B cell (primary cell): Measurements from ENCODE around the gene SLC4A5. TPM values are rescaled to one million over a fixed set of nuclear protein-coding genes. Genes with fewer than 3 reads are reported as not detected.

Experiments used
- ATAC-seq: fragments of 200-7000 bp; cut with Tn5 transposase; one replicate; pipeline ENCODE4 v1.10.0; 2021; ENCODE audit warnings: low read depth, mild to moderate bottlenecking, moderate number of reproducible peaks, moderate library complexity
- CTCF ChIA-PET: fragments of 350-600 bp; sonication (Branson Sonifier 250); formaldehyde crosslinking; loops from one replicate; lab custom pipeline; 2021; ENCODE audit warnings: antibody characterized with exemption, inconsistent platforms; lab: Charles Lee
- POLR2A ChIA-PET: fragments of 350-600 bp; sonication (Branson Sonifier 250); formaldehyde crosslinking; loops from one replicate; lab custom pipeline; 2021; ENCODE audit warnings: antibody characterized with exemption; lab: Charles Lee
- DNase-seq: peaks from one replicate; pipeline ENCODE4 v3.0.0; 2013
- H2AFZ ChIP-seq: 2 replicates; pipeline ENCODE4 v1.6.1; 2012; ENCODE audit warnings: mild to moderate bottlenecking, low read depth, low read length; ENCODE audit not compliant: insufficient read depth, poor library complexity, severe bottlenecking
- H3K27ac ChIP-seq, 2 donors: 1 replicate in 1 of 2; 2 replicates in 1 of 2; pipeline ENCODE4 v1.5.1; 2012 to 2013; ENCODE audit warnings: low read length in 2 of 2, mild to moderate bottlenecking in 2 of 2, moderate library complexity in 1 of 2
- H3K27me3 ChIP-seq, 4 experiments: fragments of 200-600 bp in 1 of 4; sonication (generic) in 1 of 4; replicated peaks in 1 of 4; 1 replicate in 2 of 4; 2 replicates in 2 of 4; pipeline versions ENCODE4 v1.6.1 to v1.7.0; 2013 to 2016; ENCODE audit warnings: low read length in 3 of 4, mild to moderate bottlenecking in 2 of 4, mixed read lengths in 1 of 4, moderate library complexity in 1 of 4; ENCODE audit not compliant: insufficient read depth in 4 of 4, control insufficient read depth in 3 of 4; ENCODE audit errors: control extremely low read depth in 1 of 4
- H3K36me3 ChIP-seq, 2 experiments: replicated peaks in 1 of 2; 1 replicate in 1 of 2; 2 replicates in 1 of 2; pipeline versions ENCODE4 v1.6.1 to v1.7.1; 2013; ENCODE audit warnings: low read length in 1 of 2; ENCODE audit not compliant: insufficient read depth in 2 of 2, control insufficient read depth in 1 of 2; ENCODE audit errors: control extremely low read depth in 1 of 2, extremely low read depth in 1 of 2
- H3K4me1 ChIP-seq, 2 donors: fragments of 200-600 bp in 1 of 2; sonication (generic) in 1 of 2; 1 replicate in 1 of 2; 2 replicates in 1 of 2; pipeline versions ENCODE4 v1.5.1 to v1.6.1; 2013 to 2017; ENCODE audit warnings: low read length in 2 of 2; ENCODE audit not compliant: control insufficient read depth in 2 of 2, insufficient read depth in 2 of 2
- H3K4me2 ChIP-seq: replicated peaks from 2 replicates; pipeline ENCODE3; 2012; ENCODE audit warnings: mild to moderate bottlenecking, low read depth, low read length; ENCODE audit not compliant: poor library complexity, severe bottlenecking
- H3K4me3 ChIP-seq, 5 experiments: fragments of 200-600 bp in 1 of 5; sonication (generic) in 1 of 5; 1 replicate in 3 of 5; 2 replicates in 2 of 5; pipeline versions ENCODE4 v1.5.1 to v1.7.0; 2011 to 2016; ENCODE audit warnings: low read length in 4 of 5, mild to moderate bottlenecking in 4 of 5, low read depth in 2 of 5, control low read depth in 1 of 5, moderate library complexity in 1 of 5; ENCODE audit not compliant: insufficient read depth in 1 of 5; ENCODE audit errors: control extremely low read depth in 1 of 5, extremely low read depth in 1 of 5
- H3K79me2 ChIP-seq: fragments of 200-600 bp; sonication (generic); one replicate; pipeline ENCODE4 v1.6.0; 2016; ENCODE audit warnings: low read length; ENCODE audit not compliant: control insufficient read depth, insufficient read depth
- H3K9ac ChIP-seq: fragments of 200-600 bp; sonication (generic); 2 replicates; pipeline ENCODE4 v1.6.1; 2017; ENCODE audit warnings: mild to moderate bottlenecking, low read length, moderate library complexity
- H3K9me3 ChIP-seq, 3 donors: one replicate each; pipeline versions ENCODE4 v1.6.1 to v1.7.1; 2013; ENCODE audit warnings: low read length in 2 of 3; ENCODE audit not compliant: control insufficient read depth in 2 of 3, insufficient read depth in 1 of 3; ENCODE audit errors: control extremely low read depth in 1 of 3
- H4K20me1 ChIP-seq: 2 replicates; pipeline ENCODE4 v1.6.0; 2012; ENCODE audit warnings: mild to moderate bottlenecking, low read length; ENCODE audit not compliant: insufficient read depth, control insufficient read depth, poor library complexity, severe bottlenecking
- H3K27ac Mint-ChIP-seq: one replicate; pipeline ENCODE4 v1.8.0; 2021; ENCODE audit warnings: mixed read lengths
- H3K27me3 Mint-ChIP-seq: one replicate; pipeline ENCODE4 v1.8.0; 2021; ENCODE audit warnings: mixed read lengths
- H3K4me1 Mint-ChIP-seq: one replicate; pipeline ENCODE4 v1.8.0; 2021; ENCODE audit warnings: mixed read lengths
- H3K4me3 Mint-ChIP-seq: one replicate; pipeline ENCODE4 v1.8.0; 2021; ENCODE audit warnings: mixed read lengths
- H3K9me3 Mint-ChIP-seq: one replicate; pipeline ENCODE4 v1.8.0; 2022; ENCODE audit warnings: mixed read lengths; ENCODE audit not compliant: insufficient read depth
- CTCF ChIP-seq: fragments of 200-600 bp; IDR thresholded peaks from one replicate; pipeline ENCODE4 v1.8.0; 2022; ENCODE audit warnings: antibody characterized with exemption, mild to moderate bottlenecking
- EZH2 ChIP-seq: IDR thresholded peaks from 2 replicates; pipeline ENCODE4 v1.6.1; 2012; ENCODE audit warnings: borderline replicate concordance, low read depth, mild to moderate bottlenecking, moderate library complexity, low read length; ENCODE audit not compliant: insufficient read depth, poor library complexity, severe bottlenecking
- WGBS: methylation state at CpG from one replicate; pipeline ENCODE4 v1.1.5; 2013; ENCODE audit warnings: missing lambda C conversion rate; ENCODE audit not compliant: insufficient coverage; 5-methylcytosine and 5-hydroxymethylcytosine counted together
- intact Hi-C: fragments of 100-400 bp; cut with micrococcal nuclease; formaldehyde crosslinking; loops from one replicate; pipeline ENCODE4 v1.10.0; 2022
- polyA plus RNA-seq: library from polyadenylated mRNA; depleted of rRNA; stranded (reverse); fragments of >200 nt; gene quantifications from 2 replicates; pipeline ENCODE4 v1.2.3, GENCODE V29; 2012
- total RNA-seq, 2 donors: library from RNA; stranded (reverse); fragments of 120-200 nt in 1 of 2; gene quantifications; 1 replicate in 1 of 2; 2 replicates in 1 of 2; pipeline versions ENCODE4 v1.2.3 to v1.2.4, GENCODE V29; 2013 to 2022

The SLC4A5 gene
- total and polyA plus RNA-seq, 2 donors (not counting 1 experiment from before 2014, with no cell fraction given): 3.3 to 9.7 TPM

GRCh38 chr2:74246496-74247195 lies 96.6 kb downstream of the SLC4A5 start:
- POLR2A ChIA-PET: interaction anchor here (1.2 kb wide), 1 partner anchor 68 kb away, joined by 3 read pairs; the partner anchor contains the start of gene MOB1A

More at GRCh38 chr2:74246496-74247195, 96.6 kb downstream of the SLC4A5 start:
- H3K4me3 ChIP-seq: no peak overlapping the region
- Mint-ChIP-seq H3K27ac (no peak overlapping the region), H3K4me1 (peaks cover 6% of the 10 kb centered on the region), H3K27me3 (no peaks in the 10 kb centered on the region), H3K9me3 (no peaks in the 10 kb centered on the region), H3K4me3 (no peak overlapping the region)
- ATAC-seq (no peak), DNase-seq (no peak)
- H3K4me2 ChIP-seq: no peak overlapping the region
- no peak overlapping the region for H2AFZ ChIP-seq
- CTCF ChIA-PET: interaction anchor here (0.5 to 1.1 kb wide), 3 partner anchors 88 to 629 kb away, joined by 3 to 4 read pairs (median 3); no protein-coding TSS in a partner anchor
- no peaks in the 10 kb centered on the region for H3K27me3 ChIP-seq
- no peak overlapping the region for H3K9ac ChIP-seq
- H3K9me3 ChIP-seq: no peaks in the 10 kb centered on the region
- no peaks in the 10 kb centered on the region for H3K36me3 ChIP-seq
- no peaks in the 10 kb centered on the region for H3K4me1 ChIP-seq
- TF ChIP-seq EZH2 (no peak), CTCF (no peak)
- WGBS: 96% methylated on average over 13 of the region's 14 CpGs
- H3K27ac ChIP-seq: no peak overlapping the region
- intact Hi-C loops: no loop called here
- no peaks in the 10 kb centered on the region for H3K79me2 ChIP-seq
- no peaks in the 10 kb centered on the region for H4K20me1 ChIP-seq
